H1 (cell line): ENCODE measurements around the gene SOX13. TPM values are rescaled to one million over a fixed set of nuclear protein-coding genes. Genes with fewer than 3 reads are reported as not detected.

Experiments
- BCL11A ChIP-seq, 2 experiments: IDR thresholded peaks; one replicate each; pipeline ENCODE4 v1.6.1; 2011; ENCODE audit warnings: low read depth in 2 of 2, low read length in 2 of 2, mild to moderate bottlenecking in 2 of 2
- KDM4A ChIP-seq: IDR thresholded peaks from one replicate; pipeline ENCODE4 v1.7.1; 2012; ENCODE audit warnings: low read depth, mild to moderate bottlenecking, moderate library complexity, low read length, inconsistent platforms; ENCODE audit not compliant: severe bottlenecking
- MAFK ChIP-seq: IDR thresholded peaks from 2 replicates; pipeline ENCODE4 v1.6.1; 2012; ENCODE audit warnings: low read depth, mild to moderate bottlenecking, improper control_type of control experiment, low read length
- ZNF274 ChIP-seq: IDR thresholded peaks from 2 replicates; pipeline ENCODE4 v1.7.0; 2012; ENCODE audit warnings: low read length, borderline replicate concordance; ENCODE audit errors: extremely low read depth
- polyA plus RNA-seq, 7 experiments: library from polyadenylated mRNA; depleted of rRNA in 3 of 7; stranded (reverse) in 5 of 7; unstranded in 2 of 7; fragments of >200 nt in 5 of 7; fragments of 200-250 nt in 2 of 7; gene quantifications; 1 replicate in 5 of 7; 2 replicates in 1 of 7; 4 replicates in 1 of 7; pipeline versions ENCODE4 v1.2.1 to v1.2.3, GENCODE V29; 2011 to 2013; ENCODE audit warnings: missing spikeins in 2 of 7, mixed read lengths in 2 of 7
- total RNA-seq: library from RNA; stranded (reverse); fragmentation: NEBNext Ultra II Directional; extraction: Animal tissue kit (Norgen Biotek cat#: 25700); gene quantifications from 2 replicates; pipeline ENCODE4 v1.2.1, GENCODE V29; 2021

The SOX13 gene
- total and polyA plus RNA-seq, 2 of the 8 experiments (the other 6 are each of a cell fraction or from before 2014, with no cell fraction given), result 113 to 173 TPM

DNA sequence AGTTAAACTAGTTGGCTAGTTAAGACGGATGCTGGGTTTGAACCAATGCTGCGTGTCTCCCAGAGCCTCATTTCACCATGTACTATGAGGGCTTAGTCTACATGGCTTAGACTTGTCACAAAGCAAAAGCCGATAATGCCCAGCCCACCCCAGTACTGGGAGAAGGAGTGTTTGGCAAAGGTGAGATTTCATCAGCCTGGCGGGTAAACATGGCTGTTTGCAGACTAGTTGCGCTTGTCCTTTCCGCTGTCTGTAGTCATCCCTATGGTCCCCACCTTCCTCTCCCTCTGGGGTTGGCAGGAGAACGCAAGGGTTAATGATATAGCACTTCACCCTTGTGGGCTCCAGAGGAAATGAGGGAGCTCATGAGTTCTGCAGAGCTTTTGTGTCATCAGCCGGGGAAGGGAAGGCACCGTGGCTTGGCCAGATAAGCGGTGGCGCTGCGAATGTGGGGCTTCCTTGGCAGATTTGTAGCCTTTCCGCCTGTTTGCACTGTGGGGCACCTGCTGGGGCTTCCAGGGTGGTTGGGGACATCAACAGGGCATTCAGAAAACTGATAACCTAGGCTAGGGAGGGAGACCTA, 29.2 kb downstream of the SOX13 start (continued):
- no peak for TF ChIP-seq KDM4A
- TF ChIP-seq BCL11A (IDR thresholded peaks at IDR 0.05; ENCODE audit: low read depth in 2 of 2, low read length in 2 of 2), result no peak
- no peak for TF ChIP-seq MAFK
- TF ChIP-seq ZNF274, result no peak
